NCI-H1092 (cell line): ENCODE data around the gene ORAI2.
A peak's percentile ranks its signal among the peaks of the same experiment; 100 is the strongest.
"Not testable (repeated sequence)": the region's sequence is repeated elsewhere in the genome, so short reads cannot be mapped to it uniquely, and the experiment has no call there.

Experiments used
- DNase-seq: peaks from one replicate; lab custom pipeline; 2025; lab: John Stamatoyannopoulos, UW

The ORAI2 gene

DNA sequence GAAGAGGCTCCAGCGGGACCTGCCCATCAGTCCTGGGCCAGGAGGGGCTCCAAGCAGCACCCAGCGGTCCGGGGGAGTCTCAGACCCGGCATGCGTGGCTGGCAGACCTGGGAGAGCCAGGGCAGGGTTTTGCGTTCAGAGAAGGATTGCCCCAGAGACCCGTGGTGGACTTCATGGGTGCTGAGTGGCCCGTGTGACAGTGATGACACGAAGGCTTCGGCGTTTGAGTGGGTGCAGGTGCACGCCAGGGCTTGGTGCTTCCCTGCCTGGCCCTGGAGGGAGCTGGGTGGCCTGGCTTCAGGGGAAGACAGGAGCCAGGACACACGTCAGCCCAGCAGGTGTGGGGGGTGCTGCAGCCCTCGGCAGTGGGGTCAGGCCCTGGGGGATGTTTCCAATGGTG is 13.9 kb downstream of the ORAI2 start:
- no peak for DNase-seq

DNA sequence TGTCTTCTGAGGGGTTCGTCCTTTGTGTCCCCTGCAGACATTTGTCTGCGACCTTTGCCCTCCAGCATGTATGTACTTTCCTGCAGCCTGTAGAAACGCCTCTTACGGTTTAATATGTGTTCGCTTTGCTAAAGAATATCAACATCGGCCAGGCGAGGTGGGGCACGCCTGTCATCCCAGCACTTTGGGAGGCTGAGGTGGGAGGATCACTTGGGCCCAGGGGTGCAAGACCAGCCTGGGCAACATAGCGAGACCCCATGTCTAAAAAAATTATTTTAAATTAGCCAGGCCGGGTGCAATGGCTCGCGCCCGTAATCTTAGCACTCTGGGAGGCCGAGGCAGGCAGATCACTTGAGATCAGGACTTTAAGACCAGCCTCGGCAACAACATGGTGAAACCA is 15.8 kb downstream of the ORAI2 start:
- DNase-seq: no peak

DNA sequence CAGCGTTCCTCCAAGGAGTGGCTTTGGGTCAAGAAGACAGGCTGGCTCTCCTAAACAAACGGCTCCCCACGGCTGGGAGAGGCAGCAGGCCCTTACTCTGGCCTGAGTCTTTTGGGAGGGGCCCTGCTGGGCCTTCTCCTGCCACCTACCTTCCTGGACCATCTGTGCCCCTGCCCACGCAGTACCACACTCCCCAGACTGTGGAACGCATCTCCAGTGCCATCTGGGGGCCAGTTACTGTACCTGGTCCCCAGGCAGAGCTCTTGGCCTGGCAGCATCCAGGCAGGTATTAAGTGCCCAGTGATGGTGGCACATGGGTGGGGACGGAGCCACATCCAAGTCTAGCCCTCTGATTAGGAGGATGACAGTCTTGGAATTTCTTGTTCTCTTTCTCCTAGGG is 16.9 kb downstream of the ORAI2 start:
- DNase-seq: no peak

DNA sequence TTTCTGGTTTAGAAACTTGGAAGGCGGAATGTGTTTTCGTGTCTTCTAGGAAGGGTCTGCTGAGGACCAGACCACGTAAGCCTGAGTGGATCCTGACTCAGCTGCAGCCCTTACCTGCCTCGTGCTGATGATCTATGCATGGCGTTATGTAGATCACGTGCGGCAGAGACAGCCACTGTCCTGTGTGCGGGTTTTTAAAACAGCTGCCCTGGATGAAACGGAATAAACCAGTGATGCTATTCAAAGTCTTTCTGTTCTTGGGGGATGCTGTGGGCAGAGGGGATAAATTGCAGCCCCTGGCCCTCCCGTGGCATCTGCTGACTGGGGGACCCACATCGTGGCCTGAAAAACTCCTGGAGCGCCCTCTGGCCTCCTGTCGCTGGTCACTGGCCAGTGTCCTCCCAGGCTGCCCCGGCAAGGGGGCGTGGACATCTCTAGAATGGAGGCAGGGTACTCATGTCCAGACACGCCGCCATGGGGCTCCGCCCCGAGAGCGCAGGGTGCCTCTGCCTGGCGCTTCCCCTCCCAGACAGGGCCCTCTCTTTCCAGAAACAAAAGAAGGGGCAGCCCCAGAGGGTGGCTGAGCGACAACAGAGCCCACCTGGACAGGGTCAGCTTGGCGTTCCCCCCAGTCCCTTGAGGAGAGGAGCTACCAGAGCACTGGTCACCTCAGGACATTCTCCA is 18.1 kb downstream of the ORAI2 start:
- DNase-seq: no peak

DNA sequence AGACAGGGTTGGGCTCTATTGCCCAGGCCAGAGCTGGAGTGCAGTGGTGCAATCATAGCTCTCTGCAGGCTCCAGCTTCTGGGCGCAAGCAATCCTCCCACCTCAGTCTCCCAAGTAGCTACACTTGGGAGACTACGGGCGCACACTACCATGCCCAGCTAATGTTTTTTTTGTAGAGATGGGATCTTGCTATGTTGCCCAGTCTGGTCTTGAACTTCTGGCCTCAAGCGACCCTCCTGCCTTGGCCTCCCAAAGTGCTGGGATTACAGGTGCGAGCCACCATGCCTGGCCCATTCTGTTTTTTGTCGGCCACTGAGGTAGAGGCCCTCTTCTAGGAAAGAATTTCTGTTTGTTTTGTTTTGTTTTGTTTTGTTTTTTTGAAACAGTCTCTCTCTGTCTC is 19.1 kb downstream of the ORAI2 start:
- DNase-seq: no peak

DNA sequence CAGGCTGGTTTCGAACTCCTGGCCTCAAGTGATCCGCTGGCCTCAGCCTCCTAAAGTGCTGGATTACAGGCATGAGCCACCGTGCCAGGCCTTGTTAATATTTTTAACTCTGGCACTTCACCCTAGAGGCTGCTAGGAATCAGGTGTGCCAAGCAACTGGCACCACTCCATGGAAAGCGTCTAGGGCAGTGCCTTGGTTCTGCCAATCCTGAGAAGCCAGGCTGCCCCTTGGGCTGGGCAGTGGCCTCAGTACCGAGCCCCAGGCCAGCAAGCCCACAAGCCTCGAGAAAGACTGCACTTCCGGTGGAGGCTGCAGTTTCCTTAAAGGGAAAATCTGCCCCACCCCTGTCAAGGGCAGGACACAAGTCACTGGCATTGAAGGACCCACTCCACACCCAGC is 19.9 kb downstream of the ORAI2 start:
- no peak for DNase-seq

DNA sequence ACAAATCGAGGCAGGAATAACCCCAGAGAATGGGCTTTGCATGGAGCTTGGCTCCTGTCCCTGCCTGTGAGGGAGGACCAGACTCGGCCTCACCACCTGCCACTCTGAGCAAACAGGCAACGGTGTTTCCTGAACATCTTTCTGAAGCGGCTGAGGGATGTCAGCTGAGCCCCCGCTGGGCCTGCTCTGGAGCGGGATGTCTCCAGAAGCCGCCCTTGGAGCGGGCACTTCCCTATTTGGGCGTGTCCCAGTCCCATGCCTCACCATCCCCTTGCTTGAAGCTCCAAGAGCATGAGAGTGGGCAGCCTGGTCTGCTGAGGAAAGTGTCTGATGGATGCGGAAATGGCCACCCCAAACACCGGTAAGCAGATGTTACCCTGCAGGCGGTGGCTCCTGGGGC is 21.1 kb downstream of the ORAI2 start:
- peak; percentile 32 for DNase-seq

DNA sequence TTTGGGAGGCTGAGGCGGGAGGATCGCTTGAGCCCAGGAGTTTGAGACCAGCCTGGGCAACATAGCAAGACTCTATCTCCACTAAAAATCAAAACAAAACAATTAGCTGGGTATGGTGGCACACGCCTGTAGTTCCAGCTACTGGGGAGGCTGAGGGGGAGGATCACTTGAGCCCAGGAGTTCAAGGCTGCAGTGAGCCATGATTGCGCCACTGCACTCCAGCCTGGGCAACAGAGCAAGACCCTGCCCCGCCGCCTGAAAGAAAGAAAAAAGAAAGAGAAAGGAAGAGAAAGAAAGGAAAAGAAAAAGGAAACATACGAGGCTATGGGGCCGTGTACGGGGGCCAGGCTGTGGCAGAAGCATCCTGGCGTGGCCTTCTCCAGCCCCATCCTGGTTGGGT is 21.6 kb downstream of the ORAI2 start:
- DNase-seq: not testable (repeated sequence)

DNA sequence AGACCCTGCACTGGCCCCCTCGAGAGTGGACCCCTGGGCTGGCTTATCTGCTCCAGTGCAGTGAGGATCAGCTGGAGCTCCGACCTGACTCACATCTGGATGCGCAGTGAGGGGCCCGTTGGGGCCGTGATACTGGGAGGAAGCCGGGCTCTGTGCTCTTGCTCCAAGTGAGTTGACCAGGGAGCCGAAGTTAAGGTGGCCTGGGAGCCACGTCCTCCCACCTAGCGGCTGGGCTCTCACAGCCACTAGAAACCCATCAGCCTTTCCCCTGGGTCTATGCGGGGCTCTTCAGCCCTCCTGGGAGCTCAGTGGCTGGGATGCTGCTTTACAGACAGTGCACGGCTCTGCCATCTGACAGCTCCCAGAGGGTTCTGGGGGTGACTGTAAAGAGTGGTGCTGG is 22.2 kb downstream of the ORAI2 start:
- DNase-seq: no peak

DNA sequence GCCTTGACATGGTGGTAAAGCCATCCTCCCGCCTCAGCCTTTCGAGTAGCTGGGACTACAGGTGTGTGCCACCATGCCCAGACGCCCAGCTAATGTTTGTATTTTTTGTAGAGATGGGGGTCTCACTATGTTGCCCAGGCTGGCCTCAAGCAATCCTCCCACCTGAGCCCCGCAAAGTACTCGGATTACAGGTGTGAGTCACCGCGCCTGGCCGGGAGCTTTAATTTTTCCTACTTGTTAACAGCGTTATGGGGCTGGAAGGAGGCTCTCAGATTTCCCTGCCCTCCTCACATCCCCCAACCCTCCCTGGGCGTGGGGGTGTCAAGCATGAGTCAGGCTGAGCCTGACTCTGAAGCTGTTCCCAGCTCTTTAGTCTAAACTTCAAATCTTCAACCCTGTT is 23.0 kb downstream of the ORAI2 start:
- DNase-seq: no peak

DNA sequence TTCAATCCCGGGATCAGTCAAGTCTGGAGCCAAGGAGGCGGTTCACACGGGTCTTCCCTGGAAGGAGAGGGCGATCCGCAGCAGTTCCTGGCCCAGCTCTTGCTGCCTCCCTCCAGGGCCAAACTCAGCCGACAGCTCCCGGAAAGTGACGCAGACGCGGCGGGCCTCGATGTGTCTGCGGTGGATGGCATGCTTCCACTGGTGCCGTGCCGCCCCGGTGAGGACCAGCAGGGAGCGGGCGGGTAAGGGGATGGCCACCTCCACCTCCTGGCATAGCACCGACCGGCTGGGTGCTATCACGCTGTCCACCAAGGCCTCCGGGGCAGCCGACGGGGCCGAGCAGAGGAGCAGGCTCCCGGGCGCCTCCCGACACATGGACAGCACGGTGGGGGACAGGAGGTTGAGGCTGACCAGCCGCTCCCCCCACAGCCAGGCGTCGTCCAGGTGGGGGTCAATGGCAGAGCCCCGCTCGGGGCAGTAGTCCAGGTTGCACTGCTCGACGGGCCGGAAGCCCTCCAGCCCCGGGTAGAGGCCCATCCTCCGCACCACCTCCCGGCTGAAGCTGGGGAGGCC is 24.1 kb downstream of the ORAI2 start:
- DNase-seq: no peak

DNA sequence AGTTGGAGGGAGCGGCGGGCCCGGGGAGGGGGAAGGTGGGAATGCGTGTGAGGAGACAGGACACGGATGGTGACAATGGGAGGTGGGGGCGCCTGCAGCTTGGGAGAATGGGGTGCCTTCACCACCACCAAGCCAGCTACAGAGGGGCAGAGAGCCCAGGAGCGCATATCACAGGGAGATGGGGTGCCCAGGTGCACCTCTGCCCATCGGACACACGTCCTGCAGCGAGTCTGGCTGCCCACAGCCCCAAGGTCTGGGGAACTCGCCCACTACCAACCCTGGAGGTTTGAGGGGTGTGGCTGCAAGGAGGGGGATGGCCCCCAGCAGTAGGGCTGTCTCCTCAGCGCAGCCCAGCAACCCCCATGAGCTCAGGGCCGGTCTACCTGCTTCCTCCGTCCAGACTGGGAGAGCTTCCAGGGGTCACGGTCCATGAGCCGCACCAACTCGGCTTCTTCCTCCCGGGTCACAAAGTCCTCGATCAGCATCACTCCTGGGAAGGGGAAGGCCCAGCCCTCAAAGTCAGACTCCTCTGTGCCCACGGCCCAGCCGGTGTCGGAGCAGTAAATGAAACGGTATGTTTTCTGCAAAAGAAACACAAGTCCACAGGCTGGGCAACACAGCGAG is 26.0 kb downstream of the ORAI2 start:
- DNase-seq: no peak

DNA sequence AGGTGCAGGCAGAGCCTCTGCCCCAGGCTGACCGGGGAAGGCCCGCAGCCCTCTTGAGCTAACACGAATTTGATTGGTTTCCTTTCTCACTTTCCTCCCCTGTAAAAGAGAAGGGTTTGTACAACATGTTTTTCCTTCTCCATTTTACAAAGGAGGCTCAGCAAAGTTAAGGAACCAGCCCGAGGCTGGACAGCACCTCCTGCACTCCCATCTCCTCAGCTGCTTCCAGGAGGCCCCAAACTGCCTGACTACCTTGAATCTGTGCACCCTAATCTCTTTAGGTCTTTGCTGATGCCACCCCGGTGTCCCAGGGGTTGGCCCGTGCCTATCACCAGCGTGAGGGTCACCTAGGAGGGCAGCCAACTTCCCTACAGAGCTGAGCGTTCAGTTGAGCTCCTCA is 27.1 kb downstream of the ORAI2 start:
- no peak for DNase-seq

DNA sequence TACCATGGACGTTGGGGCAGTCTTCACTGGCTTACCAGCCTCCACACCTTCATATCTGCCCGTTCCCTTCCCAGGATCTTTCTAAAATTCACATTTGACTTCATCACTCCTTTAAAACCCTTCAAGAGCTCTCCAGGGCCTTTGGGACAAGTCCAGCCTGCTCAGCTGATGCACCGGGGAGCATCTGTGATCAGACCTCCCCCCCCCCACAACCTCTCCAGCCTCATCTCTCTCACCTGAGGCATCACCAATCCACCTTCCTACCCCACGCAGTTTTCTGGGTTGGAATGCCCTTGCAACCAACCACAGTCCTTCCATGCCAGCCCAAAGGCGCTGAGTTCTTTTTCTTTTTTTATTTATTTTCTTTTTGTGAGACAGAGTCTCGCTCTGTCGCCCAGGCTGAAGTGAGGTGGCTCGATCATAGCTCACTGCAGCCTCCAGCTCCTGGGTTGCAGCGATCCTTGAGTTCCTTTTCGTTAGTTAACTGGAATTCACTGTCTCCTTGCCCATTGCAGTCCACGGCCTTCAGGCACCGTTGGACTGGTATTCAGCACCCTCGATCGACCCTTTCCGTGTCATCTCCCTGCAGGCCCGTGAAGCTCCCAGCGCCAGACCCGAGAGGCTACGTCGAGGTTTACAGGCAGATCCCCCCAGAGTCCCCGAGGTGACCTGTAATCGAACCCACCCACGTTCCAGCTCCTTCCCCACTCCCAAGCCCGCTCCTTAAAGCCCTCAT is 30.6 kb downstream of the ORAI2 start:
- DNase-seq: no peak

DNA sequence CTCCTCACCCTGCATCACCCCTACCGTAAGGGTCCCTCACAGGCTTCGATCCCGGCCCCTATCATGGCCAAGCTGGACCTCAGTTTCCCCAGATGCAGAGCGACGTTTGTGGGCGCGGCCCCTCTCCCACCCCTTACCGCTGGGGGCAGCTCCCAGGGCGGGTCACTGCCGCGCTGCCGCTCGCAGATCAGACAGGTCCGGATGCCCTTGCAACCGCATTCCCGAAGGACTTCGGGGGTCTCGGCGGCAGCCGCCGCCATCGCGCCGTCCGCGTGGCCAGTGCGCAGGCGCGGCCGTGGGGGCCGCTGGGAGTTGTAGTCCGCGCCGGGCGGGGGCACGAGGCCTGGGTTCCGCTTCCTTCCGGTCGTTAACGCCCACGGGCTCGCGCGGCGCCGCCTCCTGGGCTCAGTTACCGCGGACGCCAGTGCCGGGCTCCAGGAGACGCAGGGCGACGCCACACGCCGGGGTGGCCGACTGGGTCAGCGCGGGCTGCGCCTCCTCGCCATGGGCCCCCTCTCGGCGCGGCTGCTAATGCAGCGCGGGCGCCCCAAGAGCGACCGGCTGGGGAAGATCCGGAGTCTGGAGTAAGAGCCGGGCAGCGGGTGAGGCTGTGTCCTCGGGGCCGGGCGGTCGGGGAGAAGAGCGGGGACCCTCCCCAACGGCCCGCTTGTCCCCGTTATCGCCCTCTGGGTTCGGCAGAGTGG is 31.4 kb downstream of the ORAI2 start, which contains the start of the genes ALKBH4 and LRWD1:
Gene ALKBH4 (minus strand): TSS at position 287 of the 704 bp plus-strand sequence. CDS start 27 bp downstream, at position 260.
Gene LRWD1 (plus strand): TSS at position 408 of the 704 bp plus-strand sequence. CDS start 97 bp downstream, at position 505.
- peak; percentile 92 for DNase-seq

DNA sequence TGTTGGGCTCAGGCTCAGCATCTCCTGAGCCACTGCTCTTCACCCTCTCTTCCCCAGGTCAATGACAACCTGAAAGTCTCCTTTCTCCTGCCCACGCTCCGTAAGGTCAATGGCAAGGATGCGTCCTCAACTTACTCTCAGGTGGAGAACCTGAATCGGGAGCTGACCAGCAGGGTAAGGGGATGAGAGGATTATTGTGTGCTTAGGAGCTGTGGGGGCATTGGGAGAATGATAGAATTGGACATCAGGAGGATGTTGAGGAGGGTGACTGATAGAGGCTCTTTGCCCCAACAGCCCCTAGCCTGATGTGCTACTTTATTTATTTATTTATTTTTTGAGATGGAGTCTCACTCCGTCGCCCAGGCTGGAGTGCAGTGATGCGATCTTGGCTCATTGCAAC is 32.7 kb downstream of the ORAI2 start:
- DNase-seq: no peak

DNA sequence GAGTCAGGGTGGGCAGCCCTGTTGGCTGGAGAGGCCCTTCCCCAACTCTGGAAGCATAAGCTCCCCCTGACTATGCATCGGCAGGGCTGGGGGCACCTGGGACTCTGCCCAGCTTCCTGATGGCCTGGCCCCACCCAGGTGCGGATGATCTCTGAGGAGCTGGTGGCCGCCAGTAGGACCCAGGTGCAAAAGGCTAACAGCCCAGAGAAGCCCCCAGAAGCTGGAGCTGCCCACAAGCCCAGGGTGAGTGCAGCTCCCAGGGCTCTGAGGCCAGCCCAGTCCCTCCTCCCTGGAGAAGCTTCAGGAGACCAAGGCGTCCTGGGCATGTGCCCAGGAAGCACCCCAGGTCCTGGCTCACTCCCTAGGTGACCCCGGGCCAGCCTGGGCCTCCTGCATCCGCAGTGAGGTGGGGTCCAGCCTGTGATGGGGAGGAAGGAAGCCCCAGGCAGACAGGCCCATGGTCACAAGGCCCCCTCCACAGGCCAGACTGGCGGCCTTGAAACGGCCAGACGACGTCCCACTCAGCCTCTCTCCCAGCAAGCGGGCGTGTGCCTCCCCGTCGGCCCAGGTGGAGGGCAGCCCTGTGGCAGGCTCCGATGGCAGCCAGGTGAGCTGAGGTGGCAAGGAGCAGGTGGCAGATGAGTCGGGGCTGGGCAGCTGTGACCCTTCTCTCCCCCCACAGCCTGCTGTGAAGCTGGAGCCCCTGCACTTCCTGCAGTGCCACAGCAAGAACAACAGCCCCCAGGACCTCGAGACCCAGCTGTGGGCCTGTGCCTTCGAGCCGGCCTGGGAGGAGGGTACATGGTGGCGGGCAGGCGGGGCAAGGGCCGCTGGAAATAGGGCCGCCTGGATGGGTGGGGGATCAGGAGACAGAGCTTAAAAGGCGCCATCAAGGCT is 34.5 kb downstream of the ORAI2 start:
- no peak for DNase-seq

DNA sequence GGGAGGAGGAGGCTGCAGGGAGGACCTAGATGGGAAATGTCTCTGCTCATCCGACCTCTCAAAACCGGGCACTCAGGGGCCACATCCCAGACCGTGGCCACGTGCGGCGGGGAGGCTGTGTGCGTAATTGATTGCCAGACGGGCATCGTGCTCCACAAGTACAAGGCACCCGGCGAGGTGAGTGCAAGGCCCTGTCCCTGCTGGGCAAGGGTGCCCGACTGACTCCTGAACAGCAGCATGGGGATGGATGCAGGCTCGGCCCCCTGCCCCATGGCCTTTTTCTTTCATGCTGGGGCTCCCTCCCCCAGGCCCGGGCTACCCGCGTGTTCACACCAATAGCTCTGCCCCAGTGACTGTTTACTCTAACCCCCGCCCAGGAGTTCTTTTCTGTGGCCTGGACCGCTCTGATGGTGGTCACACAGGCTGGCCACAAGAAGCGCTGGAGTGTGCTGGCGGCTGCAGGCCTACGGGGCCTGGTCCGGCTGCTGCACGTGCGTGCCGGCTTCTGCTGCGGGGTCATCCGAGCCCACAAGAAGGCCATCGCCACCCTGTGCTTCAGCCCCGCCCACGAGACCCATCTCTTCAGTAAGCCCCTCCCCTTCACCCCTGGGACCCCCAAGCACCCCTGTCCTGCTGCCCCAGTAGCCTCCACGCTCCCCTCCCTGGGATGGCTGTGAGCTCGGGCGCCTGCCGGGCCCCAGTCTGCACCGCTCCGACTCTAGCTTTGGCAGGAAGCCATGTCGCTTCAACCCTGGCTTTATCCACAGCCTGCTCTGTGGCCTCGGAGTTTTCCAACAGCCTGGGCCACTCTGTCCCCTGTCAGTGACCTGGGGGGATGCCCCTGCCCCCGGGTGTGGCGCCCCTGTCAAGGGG is 35.3 kb downstream of the ORAI2 start:
- no peak for DNase-seq

DNA sequence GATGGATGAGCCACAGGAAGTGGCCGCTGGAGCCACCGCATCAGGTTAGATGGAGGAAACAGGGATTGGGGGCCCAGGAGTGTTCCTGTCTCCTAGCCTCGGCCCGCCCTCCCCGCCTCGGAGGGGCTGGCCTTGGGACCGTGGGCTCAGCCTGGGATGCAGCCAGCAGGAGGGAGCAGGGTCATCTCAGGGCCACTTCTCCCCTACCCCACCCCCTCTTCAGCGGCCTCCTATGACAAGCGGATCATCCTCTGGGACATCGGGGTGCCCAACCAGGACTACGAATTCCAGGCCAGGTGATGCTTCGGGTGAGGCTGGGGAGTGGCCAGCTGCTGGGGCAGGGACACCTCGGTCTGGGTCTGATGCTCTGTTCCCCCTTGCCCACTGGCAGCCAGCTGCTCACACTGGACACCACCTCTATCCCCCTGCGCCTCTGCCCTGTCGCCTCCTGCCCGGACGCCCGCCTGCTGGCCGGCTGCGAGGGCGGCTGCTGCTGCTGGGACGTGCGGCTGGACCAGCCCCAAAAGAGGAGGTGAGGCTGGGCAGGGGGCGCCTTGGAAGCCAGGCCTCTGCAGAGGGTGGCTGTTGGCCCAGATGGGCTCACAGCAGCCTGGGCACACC is 36.1 kb downstream of the ORAI2 start:
- DNase-seq: no peak
